K562 (cell line): ENCODE results near the gene DBF4B. TPM values are rescaled to one million over a fixed set of nuclear protein-coding genes. Genes with fewer than 3 reads are reported as not detected.
A peak's percentile ranks its signal among the peaks of the same experiment; 100 is the strongest.

Source experiments
- AFF4 ChIP-seq: sonication (generic); formaldehyde crosslinking; IDR thresholded peaks from 2 replicates; pipeline ENCODE4 v1.8.0; 2023; ENCODE audit warnings: mild to moderate bottlenecking, missing genetic modification reagents
- CBX5 ChIP-seq: IDR thresholded peaks from 2 replicates; pipeline ENCODE4 v1.6.1; 2014; ENCODE audit warnings: low read depth, borderline replicate concordance
- DNMT1 ChIP-seq: fragments of 450-650 bp; IDR thresholded peaks from 2 replicates; pipeline ENCODE4 v1.6.1; 2016; ENCODE audit warnings: antibody characterized with exemption, mild to moderate bottlenecking
- HMGN3 ChIP-seq: IDR thresholded peaks from 2 replicates; pipeline ENCODE4 v1.6.1; 2011; ENCODE audit warnings: borderline replicate concordance, low read depth, mild to moderate bottlenecking, mixed read lengths, low read length; ENCODE audit not compliant: insufficient read length; ENCODE audit errors: extremely low read depth
- LCOR ChIP-seq: sonication (generic); formaldehyde crosslinking; IDR thresholded peaks from 2 replicates; pipeline ENCODE4 v1.8.0; 2022; ENCODE audit warnings: mild to moderate bottlenecking, missing genetic modification reagents
- OTX1 ChIP-seq: fragments of 450-650 bp; formaldehyde crosslinking; IDR thresholded peaks from 2 replicates; pipeline ENCODE4 v1.4.0; 2022; ENCODE audit warnings: mild to moderate bottlenecking
- PHB ChIP-seq: fragments of 250-450 bp; sonication (Bioruptor Pico); IDR thresholded peaks from 2 replicates; pipeline ENCODE4 v1.5.0; 2021
- POLR2B ChIP-seq: fragments of 450-650 bp; IDR thresholded peaks from 2 replicates; pipeline ENCODE4 v1.6.1; 2018; ENCODE audit warnings: low read depth; ENCODE audit not compliant: partially characterized antibody
- SAFB2 ChIP-seq: fragments of 200-400 bp; formaldehyde crosslinking; IDR thresholded peaks from 2 replicates; pipeline ENCODE4 v1.6.1; 2018; ENCODE audit warnings: borderline replicate concordance, low read length, low read depth, moderate library complexity; ENCODE audit not compliant: severe bottlenecking
- ZBTB7A ChIP-seq: IDR thresholded peaks from 2 replicates; pipeline ENCODE4 v1.6.1; 2011; ENCODE audit warnings: low read depth, mild to moderate bottlenecking, low read length, moderate library complexity, borderline replicate concordance; ENCODE audit not compliant: control insufficient read depth
- ZNF589 ChIP-seq: fragments of 200-800 bp; sonication (Bioruptor generic); IDR thresholded peaks from 2 replicates; pipeline ENCODE4 v1.6.1; 2016; ENCODE audit warnings: low read depth, missing genetic modification characterization, missing compliant biosample characterization
- polyA plus RNA-seq, 8 experiments: library from polyadenylated mRNA; depleted of rRNA in 4 of 8; stranded (reverse) in 5 of 8; unstranded in 3 of 8; fragments of >200 nt; fragmentation: Nextera tagmentation in 2 of 8; fragmentation: Illumina TruSeq in 1 of 8; extraction: Ambion mirVana in 2 of 8; extraction: Trizol in 1 of 8; gene quantifications; 2 replicates each; pipeline versions ENCODE4 v1.2.1 to v1.2.3, GENCODE V29; 2011 to 2014; ENCODE audit warnings: inconsistent platforms in 1 of 8, missing spikeins in 1 of 8
- total RNA-seq, 7 experiments: library from RNA; depleted of rRNA in 6 of 7; stranded (reverse); fragments of >200 nt in 6 of 7; fragmentation: Illumina TruSeq in 2 of 7; extraction: Trizol in 2 of 7; gene quantifications; 2 replicates each; pipeline versions ENCODE4 v1.2.1 to v1.2.3, GENCODE V29; 2011 to 2021; ENCODE audit warnings: low replicate concordance in 1 of 7
- TF ChIP-seq, protein P1 (sequence below): sonication (generic); IDR thresholded peaks from 2 replicates; pipeline ENCODE4 v1.6.1; 2016
- TF ChIP-seq, protein P2 (sequence below): fragments of 200-800 bp; sonication (Bioruptor generic); IDR thresholded peaks from 2 replicates; pipeline ENCODE4 v1.6.1; 2016; ENCODE audit warnings: missing genetic modification characterization, missing compliant biosample characterization
- TF ChIP-seq, protein P3 (sequence below): fragments of 450-650 bp; IDR thresholded peaks from 2 replicates; pipeline ENCODE4 v1.7.0; 2016; ENCODE audit warnings: borderline replicate concordance

Gene DBF4B
- total and polyA plus RNA-seq, 9 of the 15 experiments (the other 6 are each of a cell fraction or from before 2014, with no cell fraction given), result 2.5 to 26.9 (median 14.6) TPM

GRCh38 chr17:44708401-44709263 lies at the start of gene DBF4B (continued):
- TF ChIP-seq AFF4 (no peak), OTX1 (CRISPR knock-in tag) (peak; percentile 46; the same call in 1 of the 2 replicates), HMGN3 (no peak), PHB (no peak), ZNF589 (no peak), CBX5 (0 out of 2 replicates have a peak, but pooled peaks have one; percentile 15), SAFB2 (no peak), ZBTB7A (peak; percentile 62; the same call in 1 of the 2 replicates), LCOR (CRISPR knock-in tag) (peak; percentile 93), DNMT1 (no peak), POLR2B (peak; percentile 76)
- TF ChIP-seq, protein P1, sequence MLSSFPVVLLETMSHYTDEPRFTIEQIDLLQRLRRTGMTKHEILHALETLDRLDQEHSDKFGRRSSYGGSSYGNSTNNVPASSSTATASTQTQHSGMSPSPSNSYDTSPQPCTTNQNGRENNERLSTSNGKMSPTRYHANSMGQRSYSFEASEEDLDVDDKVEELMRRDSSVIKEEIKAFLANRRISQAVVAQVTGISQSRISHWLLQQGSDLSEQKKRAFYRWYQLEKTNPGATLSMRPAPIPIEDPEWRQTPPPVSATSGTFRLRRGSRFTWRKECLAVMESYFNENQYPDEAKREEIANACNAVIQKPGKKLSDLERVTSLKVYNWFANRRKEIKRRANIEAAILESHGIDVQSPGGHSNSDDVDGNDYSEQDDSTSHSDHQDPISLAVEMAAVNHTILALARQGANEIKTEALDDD, result no peak
- TF ChIP-seq, protein P2, sequence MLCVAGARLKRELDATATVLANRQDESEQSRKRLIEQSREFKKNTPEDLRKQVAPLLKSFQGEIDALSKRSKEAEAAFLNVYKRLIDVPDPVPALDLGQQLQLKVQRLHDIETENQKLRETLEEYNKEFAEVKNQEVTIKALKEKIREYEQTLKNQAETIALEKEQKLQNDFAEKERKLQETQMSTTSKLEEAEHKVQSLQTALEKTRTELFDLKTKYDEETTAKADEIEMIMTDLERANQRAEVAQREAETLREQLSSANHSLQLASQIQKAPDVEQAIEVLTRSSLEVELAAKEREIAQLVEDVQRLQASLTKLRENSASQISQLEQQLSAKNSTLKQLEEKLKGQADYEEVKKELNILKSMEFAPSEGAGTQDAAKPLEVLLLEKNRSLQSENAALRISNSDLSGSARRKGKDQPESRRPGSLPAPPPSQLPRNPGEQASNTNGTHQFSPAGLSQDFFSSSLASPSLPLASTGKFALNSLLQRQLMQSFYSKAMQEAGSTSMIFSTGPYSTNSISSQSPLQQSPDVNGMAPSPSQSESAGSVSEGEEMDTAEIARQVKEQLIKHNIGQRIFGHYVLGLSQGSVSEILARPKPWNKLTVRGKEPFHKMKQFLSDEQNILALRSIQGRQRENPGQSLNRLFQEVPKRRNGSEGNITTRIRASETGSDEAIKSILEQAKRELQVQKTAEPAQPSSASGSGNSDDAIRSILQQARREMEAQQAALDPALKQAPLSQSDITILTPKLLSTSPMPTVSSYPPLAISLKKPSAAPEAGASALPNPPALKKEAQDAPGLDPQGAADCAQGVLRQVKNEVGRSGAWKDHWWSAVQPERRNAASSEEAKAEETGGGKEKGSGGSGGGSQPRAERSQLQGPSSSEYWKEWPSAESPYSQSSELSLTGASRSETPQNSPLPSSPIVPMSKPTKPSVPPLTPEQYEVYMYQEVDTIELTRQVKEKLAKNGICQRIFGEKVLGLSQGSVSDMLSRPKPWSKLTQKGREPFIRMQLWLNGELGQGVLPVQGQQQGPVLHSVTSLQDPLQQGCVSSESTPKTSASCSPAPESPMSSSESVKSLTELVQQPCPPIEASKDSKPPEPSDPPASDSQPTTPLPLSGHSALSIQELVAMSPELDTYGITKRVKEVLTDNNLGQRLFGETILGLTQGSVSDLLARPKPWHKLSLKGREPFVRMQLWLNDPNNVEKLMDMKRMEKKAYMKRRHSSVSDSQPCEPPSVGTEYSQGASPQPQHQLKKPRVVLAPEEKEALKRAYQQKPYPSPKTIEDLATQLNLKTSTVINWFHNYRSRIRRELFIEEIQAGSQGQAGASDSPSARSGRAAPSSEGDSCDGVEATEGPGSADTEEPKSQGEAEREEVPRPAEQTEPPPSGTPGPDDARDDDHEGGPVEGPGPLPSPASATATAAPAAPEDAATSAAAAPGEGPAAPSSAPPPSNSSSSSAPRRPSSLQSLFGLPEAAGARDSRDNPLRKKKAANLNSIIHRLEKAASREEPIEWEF (CRISPR knock-in tag), result no peak
- TF ChIP-seq, protein P3, sequence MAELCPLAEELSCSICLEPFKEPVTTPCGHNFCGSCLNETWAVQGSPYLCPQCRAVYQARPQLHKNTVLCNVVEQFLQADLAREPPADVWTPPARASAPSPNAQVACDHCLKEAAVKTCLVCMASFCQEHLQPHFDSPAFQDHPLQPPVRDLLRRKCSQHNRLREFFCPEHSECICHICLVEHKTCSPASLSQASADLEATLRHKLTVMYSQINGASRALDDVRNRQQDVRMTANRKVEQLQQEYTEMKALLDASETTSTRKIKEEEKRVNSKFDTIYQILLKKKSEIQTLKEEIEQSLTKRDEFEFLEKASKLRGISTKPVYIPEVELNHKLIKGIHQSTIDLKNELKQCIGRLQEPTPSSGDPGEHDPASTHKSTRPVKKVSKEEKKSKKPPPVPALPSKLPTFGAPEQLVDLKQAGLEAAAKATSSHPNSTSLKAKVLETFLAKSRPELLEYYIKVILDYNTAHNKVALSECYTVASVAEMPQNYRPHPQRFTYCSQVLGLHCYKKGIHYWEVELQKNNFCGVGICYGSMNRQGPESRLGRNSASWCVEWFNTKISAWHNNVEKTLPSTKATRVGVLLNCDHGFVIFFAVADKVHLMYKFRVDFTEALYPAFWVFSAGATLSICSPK, result peak; percentile 97; the same call in 1 of the 2 replicates
